Heart right ventricle (tissue), 16 donors: Measurements from ENCODE around the gene DEFB126. TPM values are rescaled to one million over a fixed set of nuclear protein-coding genes. Genes with fewer than 3 reads are reported as not detected.

Experiments
- ATAC-seq, 8 donors: fragments of 200-7000 bp; cut with Tn5 transposase; one replicate each; pipeline ENCODE4 v1.9.1; 2020; ENCODE audit warnings: mild to moderate bottlenecking in 8 of 8, moderate library complexity in 8 of 8, moderate number of reproducible peaks in 1 of 8
- DNase-seq, 2 donors: peaks; one replicate each; pipeline ENCODE4 v3.0.0-alpha.2; 2020
- H3K27ac ChIP-seq, 10 donors: fragments of 200-600 bp; sonication (generic) in 2 of 10; one replicate each; pipeline versions ENCODE4 v1.5.0 to v1.8.0; 2020 to 2022; ENCODE audit warnings: mild to moderate bottlenecking in 3 of 10
- H3K27me3 ChIP-seq, 7 donors: fragments of 200-600 bp; one replicate each; pipeline ENCODE4 v1.8.0; 2021 to 2022; ENCODE audit warnings: mild to moderate bottlenecking in 2 of 7
- H3K36me3 ChIP-seq, 9 donors: fragments of 200-600 bp; sonication (generic) in 1 of 9; one replicate each; pipeline versions ENCODE4 v1.5.0 to v1.8.0; 2020 to 2022; ENCODE audit warnings: mild to moderate bottlenecking in 2 of 9
- H3K4me1 ChIP-seq, 9 donors: fragments of 200-600 bp; sonication (generic) in 1 of 9; one replicate each; pipeline versions ENCODE4 v1.5.0 to v1.8.0; 2020 to 2022; ENCODE audit warnings: mild to moderate bottlenecking in 4 of 9
- H3K4me3 ChIP-seq, 10 donors: fragments of 200-600 bp; sonication (generic) in 2 of 10; one replicate each; pipeline versions ENCODE4 v1.5.0 to v1.8.0; 2020 to 2022; ENCODE audit warnings: mild to moderate bottlenecking in 7 of 10, moderate library complexity in 2 of 10
- H3K9me3 ChIP-seq, 11 donors: fragments of 200-600 bp in 10 of 11; sonication (generic) in 2 of 11; one replicate each; pipeline versions ENCODE4 v1.5.0 to v1.8.0; 2013 to 2022; ENCODE audit warnings: mild to moderate bottlenecking in 2 of 11, control low read depth in 1 of 11, moderate library complexity in 1 of 11
- WGBS, 2 donors: extraction: QIAGEN DNeasy Blood & Tissue Kit; methylation state at CpG; one replicate each; pipeline ENCODE4 v1.1.7; 2013; ENCODE audit warnings: inconsistent platforms in 1 of 2; 5-methylcytosine and 5-hydroxymethylcytosine counted together
- intact Hi-C, 10 donors: fragments of 100-400 bp; cut with DNase I; formaldehyde crosslinking; loops; one replicate each; pipeline versions ENCODE4 v1.11.1 to v1.14.2; 2022
- polyA plus RNA-seq, 2 donors: library from polyadenylated mRNA; stranded (reverse); fragments of 200-250 nt; gene quantifications; one replicate each; pipeline ENCODE4 v1.2.3, GENCODE V29; 2013
- total RNA-seq, 10 donors: library from RNA; stranded (reverse); fragmentation: NEBNext Ultra II Directional in 3 of 10; extraction: Animal tissue kit (Norgen Biotek cat#: 25700) in 3 of 10; gene quantifications; one replicate each; pipeline versions ENCODE4 v1.2.1 to v1.2.4, GENCODE V29; 2021 to 2023
- TF ChIP-seq, protein P1 (sequence below), 9 donors: fragments of 200-600 bp; sonication (generic) in 2 of 9; IDR thresholded peaks; one replicate each; pipeline versions ENCODE4 v1.5.0 to v1.8.0; 2021 to 2022; ENCODE audit warnings: antibody characterized with exemption in 9 of 9, mild to moderate bottlenecking in 5 of 9, moderate library complexity in 1 of 9
- donor health status: Arrhythmogenic right ventricular cardiomyopathy.
- donor health status: ischemic (EF 13 %, LVEDD 7.1; RV severe dilation, severe dysfunction).
- donor health status: healthy with polysubstance abuse.
- donor health status: DM: no; HTN: yes; CAD: no.
- donor health status: DM: no; HTN: no; CAD: no.
- donor health status: ischemic (EF 25% LVEDD 6.9; RV normal size, moderate dysfunction).
- donor health status: ischemic (EF 25% LVEDD 5.7; RV mildly dilated, moderate dysfunction).
- donor health status: healthy.
- donor health status: DM: yes; HTN: yes; CAD: no.
- donor health status: Ischemic cardiomyopathy.
- donor health status: ischemic (EF 35%, LVEDD 5.7; RV mildly dilated, moderate dysfunction).
- donor health status: nonischemic (EF 11% LVEDD 7.7; RV severe dilation, severe dysfunction).
- donor health status: DM: yes; HTN: yes; CAD: no.
- donor health status: PGD.
- donor health status: ischemic (EF 29% LVEDD 5.4; RV normal size, mild dysfunction).
- donor health status: nonischemic (EF 23%, LVEDD 6.1; RV moderate dilation, normal function).

DEFB126 gene
- total and polyA plus RNA-seq, 12 donors = not detected

DNA sequence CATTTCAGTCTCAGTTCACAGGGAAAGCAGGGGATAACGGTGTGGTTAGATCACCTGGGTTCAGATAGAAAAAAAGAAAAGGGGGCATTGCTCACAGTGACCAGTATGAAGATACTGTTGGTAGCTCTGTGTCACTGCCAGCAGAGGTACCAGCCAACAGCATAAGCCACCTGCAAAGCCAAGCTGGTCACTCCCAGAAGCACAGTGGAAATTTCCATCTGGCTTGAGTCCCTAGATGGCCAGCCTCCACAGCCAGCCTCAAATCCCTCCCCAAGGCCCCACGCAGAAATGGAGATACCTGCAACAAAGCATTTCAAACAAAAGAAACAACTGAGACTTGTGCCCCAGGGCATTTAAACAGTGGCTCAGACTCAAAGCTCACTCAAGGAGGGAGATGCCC is 26.5 kb downstream of the DEFB126 start:
- H3K27ac ChIP-seq = no peak overlapping the region
- H3K36me3 ChIP-seq = no peaks in the 10 kb centered on the region
- no peaks in the 10 kb centered on the region for H3K9me3 ChIP-seq
- DNase-seq (no peak), ATAC-seq (no peak)
- no peak overlapping the region for H3K4me3 ChIP-seq
- 77 to 84% methylated on average over 2 of the region's 2 CpGs for WGBS, 2 donors
- peaks cover 0 to 3% (median 0%) of the 10 kb centered on the region in 7 donors for H3K27me3 ChIP-seq
- intact Hi-C loops = no loop called here
- TF ChIP-seq, protein P1, sequence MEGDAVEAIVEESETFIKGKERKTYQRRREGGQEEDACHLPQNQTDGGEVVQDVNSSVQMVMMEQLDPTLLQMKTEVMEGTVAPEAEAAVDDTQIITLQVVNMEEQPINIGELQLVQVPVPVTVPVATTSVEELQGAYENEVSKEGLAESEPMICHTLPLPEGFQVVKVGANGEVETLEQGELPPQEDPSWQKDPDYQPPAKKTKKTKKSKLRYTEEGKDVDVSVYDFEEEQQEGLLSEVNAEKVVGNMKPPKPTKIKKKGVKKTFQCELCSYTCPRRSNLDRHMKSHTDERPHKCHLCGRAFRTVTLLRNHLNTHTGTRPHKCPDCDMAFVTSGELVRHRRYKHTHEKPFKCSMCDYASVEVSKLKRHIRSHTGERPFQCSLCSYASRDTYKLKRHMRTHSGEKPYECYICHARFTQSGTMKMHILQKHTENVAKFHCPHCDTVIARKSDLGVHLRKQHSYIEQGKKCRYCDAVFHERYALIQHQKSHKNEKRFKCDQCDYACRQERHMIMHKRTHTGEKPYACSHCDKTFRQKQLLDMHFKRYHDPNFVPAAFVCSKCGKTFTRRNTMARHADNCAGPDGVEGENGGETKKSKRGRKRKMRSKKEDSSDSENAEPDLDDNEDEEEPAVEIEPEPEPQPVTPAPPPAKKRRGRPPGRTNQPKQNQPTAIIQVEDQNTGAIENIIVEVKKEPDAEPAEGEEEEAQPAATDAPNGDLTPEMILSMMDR (IDR thresholded peaks at IDR 0.05) = no peak
- no peaks in the 10 kb centered on the region for H3K4me1 ChIP-seq

- Histone ChIP-seq H3K4me1 (no peaks in the 10 kb centered on the region), H3K27me3 (peaks cover 0 to 35% (median 9%) of the 10 kb centered on the region in 7 donors), H3K27ac (no peak overlapping the region), H3K36me3 (no peaks in the 10 kb centered on the region), H3K4me3 (no peak overlapping the region), H3K9me3 (peaks cover 0 to 25% (median 5%) of the 10 kb centered on the region in 11 donors)
- no peak for DNase-seq
- WGBS, 2 donors = 57 to 61% methylated on average over 2 of the region's 2 CpGs
- intact Hi-C loops = no loop called here
- ATAC-seq = no peak
- TF ChIP-seq, protein P1 (IDR thresholded peaks at IDR 0.05) = no peak
Measured at GRCh38 chr20:184288-184687, 41.9 kb downstream of the DEFB126 start.

- WGBS, 2 donors = 58 to 59% methylated on average over 2 of the region's 2 CpGs
- no peaks in the 10 kb centered on the region for H3K36me3 ChIP-seq
- peaks cover 0 to 26% (median 5%) of the 10 kb centered on the region in 11 donors for H3K9me3 ChIP-seq
- intact Hi-C loops = no loop called here
- DNase-seq (no peak), ATAC-seq (no peak)
- H3K27ac ChIP-seq = no peak overlapping the region
- no peaks in the 10 kb centered on the region for H3K4me1 ChIP-seq
- TF ChIP-seq, protein P1 (IDR thresholded peaks at IDR 0.05) = no peak
- no peak overlapping the region for H3K4me3 ChIP-seq
- H3K27me3 ChIP-seq = peaks cover 0 to 19% (median 3%) of the 10 kb centered on the region in 7 donors
Measured at GRCh38 chr20:187733-188132, 45.3 kb downstream of the DEFB126 start.

DNA sequence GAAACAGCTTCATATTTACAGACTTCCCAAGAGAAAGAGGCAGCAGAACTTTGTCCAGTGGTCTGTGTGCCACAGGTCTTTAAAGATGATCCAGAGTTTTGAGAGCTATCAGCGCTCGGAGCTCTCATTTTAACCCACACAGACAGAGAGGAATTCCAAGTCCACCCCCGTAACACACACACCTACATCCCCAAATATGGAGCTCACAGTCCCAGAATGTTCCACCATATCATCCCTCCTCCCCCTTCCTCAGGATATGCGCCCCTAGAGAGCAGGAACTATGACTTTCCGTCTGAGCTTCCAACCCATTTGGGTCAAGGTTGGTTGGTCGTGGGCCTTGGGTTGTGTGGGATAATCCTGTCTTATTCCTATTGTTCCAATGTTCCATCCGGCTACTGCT is 47.2 kb downstream of the DEFB126 start, which contains the start of gene DEFB128:
Gene DEFB128, minus strand, starts transcription at position 101 of the 400 bp plus-strand sequence. Its CDS starts 88 bp downstream, at position 13.
- WGBS, 2 donors = 60 to 66% methylated on average over 7 of the region's 7 CpGs
- intact Hi-C loops = no loop called here
- H3K4me3 ChIP-seq = no peak within 1 kb of the TSS

More for the DNA sequence above, 47.2 kb downstream of the DEFB126 start, which contains the start of gene DEFB128:
- Histone ChIP-seq H3K36me3 (no peaks in the 10 kb centered on the region), H3K4me1 (no peaks in the 10 kb centered on the region), H3K27me3 (peaks cover 0 to 19% (median 3%) of the 10 kb centered on the region in 7 donors), H3K9me3 (peaks cover 0 to 17% (median 0%) of the 10 kb centered on the region in 11 donors), H3K27ac (no peak within 1 kb of the TSS)
- ATAC-seq (no peak), DNase-seq (no peak)
- TF ChIP-seq, protein P1 (IDR thresholded peaks at IDR 0.05) = no peak

Other genes with a start within 250 kb of the DEFB126 start
- not detected for gene DEFB125, start 54.9 kb upstream of the DEFB126 start, total RNA-seq
- not detected for gene DEFB125, start 54.9 kb upstream of the DEFB126 start, polyA plus RNA-seq
- gene DEFB127, start 14.9 kb downstream of the DEFB126 start, total RNA-seq = not detected
- gene DEFB127, start 14.9 kb downstream of the DEFB126 start, polyA plus RNA-seq = not detected
- not detected for gene DEFB128, start 47.1 kb downstream of the DEFB126 start, total RNA-seq
- not detected for gene DEFB128, start 47.1 kb downstream of the DEFB126 start, polyA plus RNA-seq
- gene DEFB129, start 84.7 kb downstream of the DEFB126 start, total RNA-seq = not detected
- not detected for gene DEFB129, start 84.7 kb downstream of the DEFB126 start, polyA plus RNA-seq
- under 1 TPM in 2 of 10 donors, not detected in 8; 0.12 to 0.30 TPM for gene DEFB132, start 115.1 kb downstream of the DEFB126 start, total RNA-seq
- not detected for gene DEFB132, start 115.1 kb downstream of the DEFB126 start, polyA plus RNA-seq
- 1 to 10 TPM; 3.1 to 5.5 (median 4.5) TPM for gene C20orf96, start 148.2 kb downstream of the DEFB126 start, total RNA-seq
- gene C20orf96, start 148.2 kb downstream of the DEFB126 start, polyA plus RNA-seq = 1 to 10 TPM; 3.5 to 4.1 TPM
- 10 to 100 TPM in 7 of 10 donors, 1 to 10 TPM in 3; 8.2 to 12.8 (median 10.7) TPM for gene ZCCHC3, start 155.0 kb downstream of the DEFB126 start, total RNA-seq
- 10 to 100 TPM in 1 of 2 donors, 1 to 10 TPM in 1; 7.7 to 10.8 TPM for gene ZCCHC3, start 155.0 kb downstream of the DEFB126 start, polyA plus RNA-seq
- gene SOX12, start 183.0 kb downstream of the DEFB126 start, total RNA-seq = 10 to 100 TPM in 6 of 10 donors, 1 to 10 TPM in 4; 7.2 to 16.5 (median 10.9) TPM
- 1 to 10 TPM; 4.5 to 5.2 TPM for gene SOX12, start 183.0 kb downstream of the DEFB126 start, polyA plus RNA-seq
- 10 to 100 TPM; 12.1 to 32.3 (median 19.1) TPM for gene NRSN2, start 204.5 kb downstream of the DEFB126 start, total RNA-seq
- gene NRSN2, start 204.5 kb downstream of the DEFB126 start, polyA plus RNA-seq = 10 to 100 TPM; 31.1 to 53.9 TPM
- gene TRIB3, start 238.2 kb downstream of the DEFB126 start, total RNA-seq = 1 to 10 TPM in 7 of 10 donors, under 1 TPM in 3; 0.33 to 4.3 (median 1.1) TPM
- 10 to 100 TPM in 1 of 2 donors, 1 to 10 TPM in 1; 1.4 to 10.6 TPM for gene TRIB3, start 238.2 kb downstream of the DEFB126 start, polyA plus RNA-seq